ENCODE measurements around the gene HTR1D.

GRCh38 chr1:23244256-23244761, 27.0 kb upstream of the HTR1D start:
- no peak for TF ChIP-seq EZH2 (IDR thresholded peaks at IDR 0.05)
- TF ChIP-seq POLR2AphosphoS5 (IDR thresholded peaks at IDR 0.05; ENCODE audit: borderline replicate concordance, low read depth, low read length) = no peak
